A549 treated with Hydrocortisone at 1 μM for 4 hours (cell line): ENCODE data around the gene ASIC1. TPM values are rescaled to one million over a fixed set of nuclear protein-coding genes. Genes with fewer than 3 reads are reported as not detected.

Source experiments
- total RNA-seq: library from RNA; stranded (reverse); fragments of 200-300 nt; extraction: Qiagen RNA extraction; gene quantifications from 5 replicates; pipeline ENCODE4 v1.2.3, GENCODE V29; 2022

ASIC1 gene
- total RNA-seq = 5.2 to 5.9 TPM (median 5.6 TPM) in 5 replicates

DNA sequence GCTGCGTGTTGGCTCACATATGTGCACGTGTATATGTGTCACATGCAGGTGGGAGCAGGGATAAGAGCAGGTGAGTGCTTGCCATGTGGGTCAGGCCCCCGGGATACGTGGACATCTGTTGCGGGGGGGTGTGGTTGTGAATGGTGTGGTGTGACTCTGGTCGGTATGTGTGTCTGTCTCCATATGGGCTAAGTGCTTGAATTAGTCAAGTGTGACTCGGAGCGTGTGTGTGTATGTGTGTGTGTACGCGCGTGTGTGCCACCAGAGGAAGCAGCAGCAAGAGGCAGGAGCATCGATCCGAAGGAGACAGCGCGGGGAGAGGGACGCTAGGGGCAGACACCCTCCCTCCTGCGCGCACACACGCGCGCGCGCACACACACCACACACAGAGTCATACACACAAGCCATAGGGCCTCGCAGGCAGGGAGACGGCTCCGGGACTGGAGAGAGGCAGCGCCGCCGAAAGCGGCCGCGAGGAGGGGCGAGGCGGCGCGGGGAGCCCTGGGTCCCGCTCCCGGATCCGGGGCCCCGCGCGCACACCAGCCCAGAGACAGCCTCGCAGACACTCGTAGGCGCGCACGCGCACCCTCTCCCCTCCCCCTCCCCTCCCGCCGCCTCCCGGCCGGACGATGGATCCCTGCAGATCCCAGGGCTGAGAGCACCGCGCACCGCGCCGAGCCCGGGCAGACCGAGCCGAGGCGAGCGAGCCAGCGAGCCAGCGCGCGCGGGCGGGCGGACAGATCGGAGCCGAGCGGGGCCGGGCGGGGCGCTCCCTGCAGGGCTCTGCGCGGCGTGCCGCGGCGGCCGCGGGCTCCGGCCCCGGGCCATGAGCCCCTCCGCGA is at the start of gene ASIC1:
Gene ASIC1 (plus strand): TSS at position 597 of the 842 bp plus-strand sequence. CDS start 1,171 bp downstream, outside the sequence.

DNA sequence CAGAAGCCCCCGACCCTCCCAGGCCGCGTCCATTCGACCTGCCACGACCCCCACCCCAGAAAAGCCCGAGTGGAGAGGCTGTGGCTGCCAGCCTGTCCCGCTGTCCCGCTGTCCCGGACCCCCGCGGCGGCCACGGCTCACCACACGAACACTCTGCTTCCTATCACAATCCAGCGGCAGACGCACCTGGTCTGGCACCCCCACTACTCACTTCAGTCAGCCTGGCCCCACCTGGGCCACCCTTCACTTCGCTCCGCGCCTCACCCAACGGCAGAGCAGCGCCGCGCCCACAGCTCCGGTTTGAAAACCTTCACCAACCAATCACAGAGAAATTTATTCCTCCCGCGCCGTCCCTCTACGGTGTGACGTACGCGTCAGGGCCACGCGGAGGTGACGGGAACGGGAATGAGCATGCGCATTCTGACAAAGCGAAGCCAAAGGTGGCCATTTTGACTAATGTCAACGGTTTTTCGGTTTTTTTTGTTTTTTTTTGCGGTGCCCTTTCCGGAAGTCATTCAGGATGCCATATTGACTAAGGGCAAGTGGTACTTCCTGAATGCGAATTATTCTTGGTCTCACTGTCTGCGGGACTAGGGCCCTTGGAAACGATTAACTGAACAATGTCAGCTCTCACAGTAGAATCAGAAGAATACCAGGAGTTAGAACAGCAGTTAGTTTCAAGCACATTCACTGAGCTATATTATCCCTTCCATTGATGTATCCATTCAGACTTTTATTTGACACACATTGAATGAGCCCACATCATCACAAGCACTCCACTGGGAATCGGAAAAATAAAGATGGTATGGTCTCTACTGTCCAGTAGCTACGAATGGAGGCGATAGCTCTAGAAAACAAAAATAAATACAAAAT is 32.0 kb upstream of the ASIC1 start, which contains the start of gene RACGAP1:
Gene RACGAP1 (minus strand): TSS at position 308 of the 873 bp plus-strand sequence. CDS start 8,779 bp downstream, outside the sequence.

GRCh38 chr12:50084775-50085614 is 27.6 kb downstream of the ASIC1 start, which contains the start of gene SMARCD1:
Gene SMARCD1 (plus strand): TSS chr12:50085342. CDS start chr12:50085370, 28 bp downstream.

DNA sequence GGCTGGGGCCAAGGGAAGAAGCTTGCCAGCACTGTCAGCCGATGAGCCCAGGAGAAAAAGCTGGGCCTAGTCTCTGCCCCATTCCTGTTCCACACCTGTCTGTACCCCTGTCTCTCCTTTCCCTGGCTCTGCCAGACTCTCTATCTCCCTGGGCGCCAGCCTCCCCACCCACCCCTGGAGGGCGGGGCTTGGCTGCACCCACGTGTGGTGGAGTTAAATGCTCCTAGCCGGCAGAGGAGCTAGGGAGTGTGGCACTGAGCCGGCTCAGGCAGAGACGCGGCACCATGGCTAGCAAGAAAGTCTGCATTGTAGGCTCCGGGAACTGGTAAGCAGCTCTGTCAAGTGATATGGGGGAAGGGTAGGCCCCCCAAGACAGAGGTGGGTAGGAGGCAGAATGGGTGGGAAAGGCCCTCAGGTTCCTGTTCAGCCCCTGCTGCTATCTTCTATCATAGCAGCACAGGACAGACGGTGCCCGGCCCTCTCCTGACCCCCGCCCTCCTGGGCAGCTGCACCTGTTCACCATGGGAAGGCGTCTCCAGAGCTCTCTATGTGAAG is 46.4 kb downstream of the ASIC1 start, which contains the start of gene GPD1:
Gene GPD1 (plus strand): TSS at position 242 of the 555 bp plus-strand sequence. CDS start 43 bp downstream, at position 285.

GRCh38 chr12:50111693-50112455 is 54.5 kb downstream of the ASIC1 start, which contains the start of gene COX14:
Gene COX14 (plus strand): TSS chr12:50112236. CDS start chr12:50120044, 7,808 bp downstream.

Other genes starting within 250 kb of the ASIC1 start
- gene NCKAP5L, start 229.2 kb upstream of the ASIC1 start, total RNA-seq = 8.0 to 9.7 TPM (median 9.0 TPM) in 5 replicates
- gene BCDIN3D, start 214.5 kb upstream of the ASIC1 start, total RNA-seq = 4.3 to 4.9 TPM (median 4.4 TPM) in 5 replicates
- gene FAIM2, start 153.7 kb upstream of the ASIC1 start, total RNA-seq = 0.02 TPM in 1 of 5 replicates, not detected in the others
- not detected in 5 replicates for gene AQP2, start 106.9 kb upstream of the ASIC1 start, total RNA-seq
- gene AQP5, start 95.7 kb upstream of the ASIC1 start, total RNA-seq = not detected in 5 replicates
- 0.13 TPM in 1 of 5 replicates, not detected in the others for gene AQP6, start 84.6 kb upstream of the ASIC1 start, total RNA-seq
- 71.8 to 105 TPM (median 79.8 TPM) in 5 replicates for gene RACGAP1, start 32.1 kb upstream of the ASIC1 start, total RNA-seq
- 59.4 to 81.8 TPM (median 68.4 TPM) in 5 replicates for gene SMARCD1, start 27.7 kb downstream of the ASIC1 start, total RNA-seq
- 0.13 to 0.38 TPM (median 0.18 TPM) in 5 replicates for gene GPD1, start 46.4 kb downstream of the ASIC1 start, total RNA-seq
- 53.0 to 78.7 TPM (median 75.6 TPM) in 5 replicates for gene COX14, start 54.6 kb downstream of the ASIC1 start, total RNA-seq
- gene CERS5, start 109.8 kb downstream of the ASIC1 start, total RNA-seq = 25.7 to 30.9 TPM (median 27.5 TPM) in 5 replicates
- gene LIMA1, start 225.9 kb downstream of the ASIC1 start, total RNA-seq = 4.8 to 7.6 TPM (median 5.4 TPM) in 5 replicates